HG02852 (cell line): Measurements from ENCODE around the gene SLC25A29.
"Not testable (repeated sequence)": the region's sequence is repeated elsewhere in the genome, so short reads cannot be mapped to it uniquely, and the experiment has no call there.

ENCODE experiments used
- ATAC-seq: cut with Tn5 transposase; IDR thresholded peaks from one replicate; pipeline ENCODE4 v1.9.1; 2021; ENCODE audit warnings: mild to moderate bottlenecking, moderate library complexity; ENCODE audit not compliant: unreplicated experiment

SLC25A29 gene

GRCh38 chr14:100312877-100313400, 6.7 kb upstream of the SLC25A29 start:
- ATAC-seq, result no peak

GRCh38 chr14:100312110-100312876, 6.0 kb upstream of the SLC25A29 start:
- ATAC-seq, result not testable (repeated sequence)

- ATAC-seq, result no peak
Measured at GRCh38 chr14:100309028-100309737, 2.9 kb upstream of the SLC25A29 start.

GRCh38 chr14:100308427-100308792, 2.2 kb upstream of the SLC25A29 start:
- not testable (repeated sequence) for ATAC-seq

- ATAC-seq, result no peak
Measured at GRCh38 chr14:100307766-100308426, 1.7 kb upstream of the SLC25A29 start.

- ATAC-seq, result peak; percentile 21
Measured at GRCh38 chr14:100306998-100307765, 938 bp upstream of the SLC25A29 start.

- ATAC-seq, result no peak
Measured at GRCh38 chr14:100305324-100306100, 732 bp downstream of the SLC25A29 start.

- ATAC-seq, result no peak
Measured at GRCh38 chr14:100304825-100305323, 1.4 kb downstream of the SLC25A29 start.

GRCh38 chr14:100303925-100304324, 2.3 kb downstream of the SLC25A29 start:
- no peak for ATAC-seq

GRCh38 chr14:100303179-100303578, 3.1 kb downstream of the SLC25A29 start:
- no peak for ATAC-seq

GRCh38 chr14:100302616-100303015, 3.6 kb downstream of the SLC25A29 start:
- ATAC-seq, result no peak

GRCh38 chr14:100299238-100299560, 7.0 kb downstream of the SLC25A29 start:
- ATAC-seq, result no peak

GRCh38 chr14:100298551-100299237, 7.5 kb downstream of the SLC25A29 start:
- no peak for ATAC-seq

- ATAC-seq, result peak; percentile 92
Measured at GRCh38 chr14:100297320-100298300, 8.6 kb downstream of the SLC25A29 start.

GRCh38 chr14:100296729-100297128, 9.5 kb downstream of the SLC25A29 start:
- ATAC-seq, result not testable (repeated sequence)

GRCh38 chr14:100296106-100296651, 10.1 kb downstream of the SLC25A29 start:
- ATAC-seq, result no peak

GRCh38 chr14:100295376-100296105, 10.7 kb downstream of the SLC25A29 start:
- no peak for ATAC-seq
